GM12892 (cell line): ENCODE measurements around the gene MFNG.

Experiments
- POLR2A ChIP-seq: IDR thresholded peaks from 2 replicates; pipeline ENCODE4 v1.6.1; 2011; ENCODE audit warnings: low read depth, low read length, control low read depth
- POLR2AphosphoS5 ChIP-seq: IDR thresholded peaks from 2 replicates; pipeline ENCODE4 v1.6.1; 2011; ENCODE audit warnings: low read depth, low read length, control low read depth

- TF ChIP-seq POLR2A (no peak), POLR2AphosphoS5 (no peak)
Observed at GRCh38 chr22:37520776-37521191, 34.6 kb upstream of the MFNG start.
